ENCODE measurements around the gene MMADHC.
"Not testable (repeated sequence)": the region's sequence is repeated elsewhere in the genome, so short reads cannot be mapped to it uniquely, and the experiment has no call there.

Gene MMADHC

DNA sequence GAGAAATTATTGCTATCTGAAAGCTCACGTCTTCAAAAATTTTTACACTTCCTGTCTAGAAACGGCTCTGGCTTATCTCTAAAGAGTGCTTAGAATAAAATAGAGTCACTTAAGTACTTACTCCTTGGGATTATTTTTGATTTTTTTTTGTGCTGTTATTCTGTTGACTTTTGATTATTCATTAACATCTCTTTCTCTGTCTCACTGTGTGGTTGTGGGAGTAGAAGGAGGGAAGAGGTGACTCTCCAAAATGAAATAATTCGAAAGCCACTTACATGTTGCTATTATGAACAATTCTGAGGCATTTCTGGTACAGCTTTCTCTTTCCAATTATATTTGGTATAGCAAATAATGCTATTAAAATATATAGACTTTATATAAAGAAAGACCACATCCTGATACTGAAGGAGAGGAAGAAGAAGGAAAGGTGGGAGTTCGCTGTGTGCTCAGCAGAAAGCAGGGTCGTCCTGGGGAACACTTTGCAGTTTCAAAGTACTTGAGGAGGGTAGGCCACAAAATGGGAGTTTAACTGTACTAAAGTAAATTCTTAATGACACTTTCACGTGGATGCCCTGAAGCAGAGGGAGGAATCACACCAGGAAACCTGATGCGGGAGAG, 9.6 kb upstream of the MMADHC start:
- intact Hi-C loops (cut with DNase I), result loop anchor here (5.0 to 10.0 kb wide), 3 partner anchors 890 to 1638 kb away; partner anchors contain the start of gene RND3

DNA sequence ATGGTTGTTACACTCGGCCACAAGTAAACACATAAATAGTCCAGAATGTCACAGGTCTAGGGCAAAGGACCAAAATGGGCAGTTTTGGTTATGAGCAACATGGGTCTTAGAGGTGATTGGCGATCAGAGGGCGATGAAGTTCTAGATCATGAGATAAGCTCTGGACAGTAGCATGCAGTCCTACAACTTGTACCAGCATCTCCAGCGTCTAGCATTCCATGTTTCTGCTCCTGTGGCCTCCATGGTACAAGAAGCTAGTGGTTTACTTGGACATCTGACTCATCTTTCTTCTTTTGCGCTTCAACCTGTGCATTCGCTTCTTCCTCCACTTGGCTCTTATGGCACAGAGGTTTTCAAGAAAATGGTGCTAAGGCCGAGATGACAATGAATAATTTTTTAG, 8.9 kb upstream of the MMADHC start:
- DNase-seq, result no peak
- intact Hi-C loops (cut with DNase I), result loop anchor here (5.0 to 10.0 kb wide), 3 partner anchors 891 to 1638 kb away; partner anchors contain the start of gene RND3

More for the DNA sequence above, 9.6 kb upstream of the MMADHC start:
- no peak for DNase-seq

- intact Hi-C loops (cut with DNase I), result loop anchor here (5.0 to 10.0 kb wide), 3 partner anchors 892 to 1639 kb away; partner anchors contain the start of gene RND3
- no peak for DNase-seq
Measured at GRCh38 chr2:149595056-149595963, 7.7 kb upstream of the MMADHC start.

- intact Hi-C loops (cut with DNase I), result loop anchor here (10.0 kb wide), 1 partner anchor 1640 kb away; no protein-coding TSS in a partner anchor
- no peak for DNase-seq
Measured at GRCh38 chr2:149594411-149594810, 6.8 kb upstream of the MMADHC start.

GRCh38 chr2:149587950-149588487, 444 bp upstream of the MMADHC start:
- intact Hi-C loops (cut with DNase I), result no loop called here
- no peak for DNase-seq

GRCh38 chr2:149586898-149587219, 716 bp downstream of the MMADHC start:
- DNase-seq, result no peak
- intact Hi-C loops (cut with DNase I), result no loop called here

DNA sequence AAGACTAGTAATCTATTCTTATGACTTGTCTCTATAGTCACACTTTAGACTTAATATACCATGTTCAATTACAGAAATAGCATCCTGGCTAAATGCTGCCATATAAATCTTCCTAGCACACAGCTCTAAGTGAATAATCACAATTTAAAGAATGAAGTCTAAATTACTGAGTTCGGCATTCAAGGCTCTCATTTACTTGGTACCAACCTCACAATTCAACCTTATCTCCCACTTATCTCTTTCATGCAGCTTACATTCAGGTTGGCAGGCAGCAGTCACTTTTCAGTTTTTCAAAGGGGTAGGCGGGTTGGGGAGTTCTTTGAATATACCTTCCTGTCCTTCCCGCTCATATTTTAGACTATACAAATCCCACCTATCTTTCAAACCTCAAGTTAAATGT, 1.5 kb downstream of the MMADHC start:
- no peak for DNase-seq
- intact Hi-C loops (cut with DNase I), result no loop called here

GRCh38 chr2:149585166-149585885, 2.2 kb downstream of the MMADHC start:
- no peak for DNase-seq
- intact Hi-C loops (cut with DNase I), result no loop called here

GRCh38 chr2:149579972-149580882, 7.3 kb downstream of the MMADHC start:
- DNase-seq, result no peak
- intact Hi-C loops (cut with DNase I), result no loop called here

- DNase-seq, result no peak
- intact Hi-C loops (cut with DNase I), result no loop called here
Measured at GRCh38 chr2:149577269-149577668, 10.3 kb downstream of the MMADHC start.

DNA sequence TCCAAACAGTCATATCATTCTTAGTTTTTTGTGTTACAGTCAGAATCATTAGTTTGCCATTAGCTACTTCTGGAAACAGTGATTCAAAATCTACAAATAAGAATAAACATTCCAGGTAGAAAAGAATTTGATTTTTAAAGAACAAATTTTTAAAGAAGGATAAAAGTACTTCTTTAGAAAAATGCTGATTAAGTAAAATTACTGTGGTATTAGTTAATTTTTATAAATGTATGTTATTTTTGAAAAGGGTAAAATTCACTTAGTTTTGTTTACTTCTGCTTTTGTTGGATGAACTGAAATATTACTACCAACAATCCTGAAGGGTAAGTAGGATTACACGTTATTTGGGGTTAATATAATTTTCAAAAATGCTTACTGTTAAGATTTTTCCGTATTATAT, 11.8 kb downstream of the MMADHC start:
- DNase-seq, result no peak
- intact Hi-C loops (cut with DNase I), result no loop called here

GRCh38 chr2:149575277-149575676, 12.3 kb downstream of the MMADHC start:
- no peak for DNase-seq
- intact Hi-C loops (cut with DNase I), result no loop called here

DNA sequence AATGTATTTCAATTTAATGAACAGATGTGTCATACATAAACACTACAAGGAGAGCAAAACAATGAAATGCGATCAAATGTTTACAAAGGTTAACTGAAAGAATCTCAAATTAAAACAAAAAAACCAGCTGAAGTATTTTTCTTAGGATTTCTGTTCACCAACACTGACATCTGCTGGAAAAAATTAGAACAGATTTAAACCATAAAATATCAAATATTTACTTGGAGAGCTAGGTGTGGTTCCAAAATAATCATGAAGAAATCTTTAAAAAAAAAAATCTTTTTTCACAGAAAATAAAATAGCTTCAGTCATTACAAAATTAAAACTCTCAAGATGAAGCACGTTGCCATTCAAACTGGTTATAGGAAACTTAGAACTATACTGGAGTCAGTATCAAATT, 13.8 kb downstream of the MMADHC start:
- intact Hi-C loops (cut with DNase I), result no loop called here
- no peak for DNase-seq

DNA sequence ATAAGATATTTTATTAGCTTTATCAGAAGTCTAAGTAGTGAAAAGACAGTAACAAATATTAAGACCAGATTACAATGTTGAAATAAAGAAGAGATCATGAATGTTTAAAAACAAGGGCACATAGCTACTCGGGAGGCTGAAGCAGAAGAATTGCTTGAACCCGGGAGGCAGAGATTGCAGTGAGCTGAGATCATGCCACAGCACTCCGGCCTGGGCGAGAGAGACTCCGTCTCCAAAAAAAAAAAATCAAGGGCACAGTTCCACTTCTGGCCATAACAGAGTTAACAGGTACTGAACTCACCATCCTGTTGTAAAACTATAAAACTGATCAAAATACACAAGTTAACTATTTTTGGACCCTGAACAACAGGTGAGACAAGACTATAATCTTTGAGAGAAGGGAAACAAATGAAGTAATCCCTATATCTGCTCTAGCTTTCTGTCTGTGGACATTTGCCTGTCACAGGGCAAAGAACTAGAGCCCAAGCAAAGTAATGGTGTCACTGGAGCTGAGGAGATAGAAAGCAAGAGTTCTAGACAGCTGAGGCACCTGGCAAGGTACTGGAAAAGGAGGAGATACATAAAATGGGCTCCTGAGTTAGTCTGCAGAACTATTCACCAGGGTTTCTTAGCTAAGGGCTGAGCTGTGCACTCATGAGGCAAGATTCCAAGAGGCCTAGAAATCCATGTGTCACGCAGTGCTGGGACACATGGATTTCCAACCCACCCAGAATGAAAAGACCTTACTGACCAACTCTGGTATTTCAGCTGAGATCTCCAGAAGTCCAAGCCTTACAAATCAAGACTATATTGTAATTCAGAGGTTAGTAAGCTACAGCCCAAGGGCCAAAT, 15.2 kb downstream of the MMADHC start:
- no peak for DNase-seq

DNA sequence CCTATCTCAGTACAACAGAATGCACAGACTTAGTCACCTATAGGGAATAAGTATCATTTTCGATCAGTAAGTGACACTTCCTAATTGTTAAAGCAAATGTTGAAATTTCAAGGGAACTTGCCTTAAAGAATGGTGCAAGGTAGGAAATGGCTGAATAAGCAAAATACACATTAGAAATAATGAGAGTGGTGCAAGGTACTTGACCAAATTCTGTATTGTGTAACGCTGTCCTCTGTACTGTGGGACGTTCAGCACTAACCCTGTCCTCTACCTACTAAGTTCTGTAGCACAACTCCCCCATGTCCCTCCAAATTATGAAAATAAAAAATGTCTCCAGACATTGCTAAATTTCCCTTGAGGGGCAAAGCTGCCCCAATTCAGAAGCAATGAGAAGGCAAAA, 19.4 kb downstream of the MMADHC start:
- intact Hi-C loops (cut with DNase I), result loop anchor here (5.0 kb wide), 1 partner anchor 551 kb away; no protein-coding TSS in a partner anchor
- DNase-seq, result no peak

More for the DNA sequence above, 15.2 kb downstream of the MMADHC start:
- intact Hi-C loops (cut with DNase I), result no loop called here

DNA sequence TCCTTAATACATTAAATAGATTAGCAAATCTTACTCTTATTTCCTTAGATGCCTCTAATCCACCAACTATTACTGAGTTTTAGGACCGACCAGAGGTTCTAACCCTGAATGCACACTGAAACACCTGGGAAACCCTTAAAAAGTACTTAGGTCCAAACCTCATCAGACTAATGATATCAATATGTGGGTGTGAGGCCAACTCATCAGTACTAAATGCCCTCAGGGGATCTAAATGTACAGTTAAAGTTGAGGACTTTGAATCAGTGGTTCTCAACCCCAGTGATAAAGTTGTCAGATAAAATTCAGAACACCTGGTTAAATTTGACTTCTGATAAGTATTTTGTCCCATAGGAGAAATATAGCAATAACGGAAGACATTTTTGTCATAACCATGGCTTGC, 20.9 kb downstream of the MMADHC start:
- DNase-seq, result no peak
- intact Hi-C loops (cut with DNase I), result loop anchor here (5.0 kb wide), 1 partner anchor 549 kb away; no protein-coding TSS in a partner anchor

- DNase-seq, result not testable (repeated sequence)
- intact Hi-C loops (cut with DNase I), result loop anchor here (5.0 kb wide), 1 partner anchor 548 kb away; no protein-coding TSS in a partner anchor
Measured at GRCh38 chr2:149565625-149566024, 21.9 kb downstream of the MMADHC start.

Data from head of caudate nucleus (tissue), 42 donors.